HG03442 (cell line): ENCODE data around the gene AKAP13.
A peak's percentile ranks its signal among the peaks of the same experiment; 100 is the strongest.
"Not testable (repeated sequence)": the region's sequence is repeated elsewhere in the genome, so short reads cannot be mapped to it uniquely, and the experiment has no call there.

ENCODE experiments used
- ATAC-seq: cut with Tn5 transposase; IDR thresholded peaks from one replicate; pipeline ENCODE4 v1.9.1; 2021; ENCODE audit warnings: mild to moderate bottlenecking, moderate library complexity; ENCODE audit not compliant: unreplicated experiment

The AKAP13 gene

GRCh38 chr15:85778107-85778776 lies 397.8 kb downstream of the AKAP13 start:
- ATAC-seq, result no peak

GRCh38 chr15:85779249-85779648 lies 398.8 kb downstream of the AKAP13 start:
- no peak for ATAC-seq

- no peak for ATAC-seq
Observed at GRCh38 chr15:85780225-85780985, 400.0 kb downstream of the AKAP13 start.

GRCh38 chr15:85781099-85781498 lies 400.7 kb downstream of the AKAP13 start:
- no peak for ATAC-seq

GRCh38 chr15:85782064-85782463 lies 401.7 kb downstream of the AKAP13 start:
- no peak for ATAC-seq

- peak; percentile 16 for ATAC-seq
Observed at GRCh38 chr15:85785887-85786780, 405.7 kb downstream of the AKAP13 start.

GRCh38 chr15:85786781-85787114 lies 406.3 kb downstream of the AKAP13 start:
- ATAC-seq, result no peak

GRCh38 chr15:85788771-85789495 lies 408.5 kb downstream of the AKAP13 start:
- no peak for ATAC-seq

GRCh38 chr15:85789496-85789875 lies 409.1 kb downstream of the AKAP13 start:
- ATAC-seq, result no peak

- ATAC-seq, result no peak
Observed at GRCh38 chr15:85792102-85792731, 411.8 kb downstream of the AKAP13 start.

- no peak for ATAC-seq
Observed at GRCh38 chr15:85792912-85793590, 412.6 kb downstream of the AKAP13 start.

- peak; percentile 33 for ATAC-seq
Observed at GRCh38 chr15:85793641-85794597, 413.5 kb downstream of the AKAP13 start.

GRCh38 chr15:85794598-85795336 lies 414.4 kb downstream of the AKAP13 start, which contains the start of gene KLHL25:
KLHL25 (minus strand) TSS chr15:85794925; CDS start chr15:85769810, 25,115 bp downstream.
- ATAC-seq, result peak; percentile 97

GRCh38 chr15:85795337-85796305 lies 415.2 kb downstream of the AKAP13 start:
- ATAC-seq, result no peak

- not testable (repeated sequence) for ATAC-seq
Observed at GRCh38 chr15:85796371-85796770, 416.0 kb downstream of the AKAP13 start.
